Heart left ventricle (tissue), 16 donors: ENCODE data around the gene DPH5. TPM values are rescaled to one million over a fixed set of nuclear protein-coding genes. Genes with fewer than 3 reads are reported as not detected.

Source experiments
- ATAC-seq, 4 donors: fragments of 200-7000 bp; cut with Tn5 transposase; one replicate each; pipeline ENCODE4 v1.9.1; 2020 to 2022; ENCODE audit warnings: moderate library complexity in 4 of 4, mild to moderate bottlenecking in 3 of 4, moderate number of reproducible peaks in 1 of 4
- DNase-seq, 5 donors: peaks; one replicate each; pipeline ENCODE4 v3.0.0-alpha.2; 2020
- H3K27ac ChIP-seq, 12 donors: fragments of 200-600 bp; sonication (generic) in 4 of 12; one replicate each; pipeline versions ENCODE4 v1.5.0 to v1.8.0; 2016 to 2022; ENCODE audit warnings: mild to moderate bottlenecking in 2 of 12
- H3K27me3 ChIP-seq, 9 donors: fragments of 200-600 bp; sonication (generic) in 2 of 9; one replicate each; pipeline versions ENCODE4 v1.5.1 to v1.8.0; 2016 to 2022; ENCODE audit warnings: mild to moderate bottlenecking in 3 of 9
- H3K36me3 ChIP-seq, 9 donors: fragments of 200-600 bp; sonication (generic) in 2 of 9; one replicate each; pipeline versions ENCODE4 v1.5.0 to v1.8.0; 2018 to 2022; ENCODE audit warnings: mild to moderate bottlenecking in 2 of 9
- H3K4me1 ChIP-seq, 12 donors: fragments of 200-600 bp; sonication (generic) in 4 of 12; one replicate each; pipeline versions ENCODE4 v1.5.0 to v1.8.0; 2016 to 2022; ENCODE audit warnings: mild to moderate bottlenecking in 3 of 12
- H3K4me3 ChIP-seq, 12 donors: fragments of 200-600 bp; sonication (generic) in 4 of 12; one replicate each; pipeline versions ENCODE4 v1.5.0 to v1.8.0; 2017 to 2022; ENCODE audit warnings: mild to moderate bottlenecking in 9 of 12, moderate library complexity in 4 of 12
- H3K9me3 ChIP-seq, 12 donors: fragments of 200-600 bp; sonication (generic) in 4 of 12; one replicate each; pipeline versions ENCODE4 v1.5.0 to v1.8.0; 2016 to 2022; ENCODE audit warnings: mild to moderate bottlenecking in 1 of 12
- CTCF ChIP-seq, 12 donors: fragments of 200-600 bp; sonication (generic) in 4 of 12; IDR thresholded peaks; one replicate each; pipeline versions ENCODE4 v1.5.0 to v1.8.0; 2018 to 2022; ENCODE audit warnings: antibody characterized with exemption in 12 of 12, mild to moderate bottlenecking in 5 of 12
- POLR2A ChIP-seq, 2 donors: fragments of 450-650 bp; IDR thresholded peaks; one replicate each; pipeline ENCODE4 v1.6.1; 2017; ENCODE audit warnings: antibody characterized with exemption in 2 of 2, mild to moderate bottlenecking in 2 of 2, moderate library complexity in 2 of 2
- WGBS, 4 donors: extraction: QIAGEN DNeasy Blood & Tissue Kit in 2 of 4; methylation state at CpG; one replicate each; pipeline versions ENCODE4 v1.1.5 to v1.1.7; 2013 to 2018; 5-methylcytosine and 5-hydroxymethylcytosine counted together
- intact Hi-C, 10 donors: fragments of 100-400 bp; cut with DNase I; formaldehyde crosslinking; loops; one replicate each; pipeline versions ENCODE4 v1.11.1 to v1.14.2; 2022
- polyA plus RNA-seq, 2 donors: library from polyadenylated mRNA; stranded (reverse); fragments of 200-250 nt; gene quantifications; one replicate each; pipeline ENCODE4 v1.2.3, GENCODE V29; 2013
- total RNA-seq, 9 donors: library from RNA; depleted of rRNA in 2 of 9; stranded (reverse); fragments of >200 nt in 2 of 9; fragmentation: NEBNext Ultra II Directional in 3 of 9; extraction: Animal tissue kit (Norgen Biotek cat#: 25700) in 3 of 9; gene quantifications; one replicate each; pipeline versions ENCODE4 v1.1.0 to v1.2.4, GENCODE V29; 2016 to 2023
- donor health status: ischemic (EF 13 %, LVEDD 7.1; RV severe dilation, severe dysfunction).
- donor health status: healthy with polysubstance abuse.
- donor health status: DM: no; HTN: yes; CAD: no.
- donor health status: DM: no; HTN: no; CAD: no.
- donor health status: ischemic (EF 25% LVEDD 6.9; RV normal size, moderate dysfunction).
- donor health status: ischemic (EF 25% LVEDD 5.7; RV mildly dilated, moderate dysfunction).
- donor health status: healthy.
- donor health status: DM: yes; HTN: yes; CAD: no.
- donor health status: ischemic (EF 35%, LVEDD 5.7; RV mildly dilated, moderate dysfunction).
- donor health status: nonischemic (EF 11% LVEDD 7.7; RV severe dilation, severe dysfunction).
- donor health status: DM: yes; HTN: yes; CAD: no.
- donor health status: PGD.
- donor health status: ischemic (EF 29% LVEDD 5.4; RV normal size, mild dysfunction).
- donor health status: nonischemic (EF 23%, LVEDD 6.1; RV moderate dilation, normal function).

Gene DPH5
- total and polyA plus RNA-seq, 11 donors, result 14.8 to 38.1 (median 28.3) TPM

GRCh38 chr1:101006553-101006952 lies 19.0 kb downstream of the DPH5 start:
- intact Hi-C loops, result no loop called here
- Histone ChIP-seq H3K27me3 (no peaks in the 10 kb centered on the region), H3K36me3 (peaks cover 0 to 28% (median 0%) of the 10 kb centered on the region in 9 donors), H3K4me1 (peaks cover 0 to 46% (median 17%) of the 10 kb centered on the region in 12 donors), H3K4me3 (no peak overlapping the region), H3K9me3 (no peaks in the 10 kb centered on the region), H3K27ac (no peak overlapping the region)
- 62 to 80% (median 66%) methylated on average over 2 of the region's 2 CpGs for WGBS, 4 donors
- no peak for ATAC-seq
- no peak for DNase-seq
- TF ChIP-seq POLR2A (IDR thresholded peaks at IDR 0.05), result no peak
- no peak for TF ChIP-seq CTCF (IDR thresholded peaks at IDR 0.05)

- intact Hi-C loops, result no loop called here
- Histone ChIP-seq H3K4me1 (peaks cover 0 to 46% (median 17%) of the 10 kb centered on the region in 12 donors), H3K4me3 (no peak overlapping the region), H3K36me3 (peaks cover 0 to 29% (median 5%) of the 10 kb centered on the region in 9 donors), H3K9me3 (no peaks in the 10 kb centered on the region), H3K27me3 (no peaks in the 10 kb centered on the region), H3K27ac (no peak overlapping the region)
- ATAC-seq (no peak), DNase-seq (no peak)
- TF ChIP-seq CTCF (IDR thresholded peaks at IDR 0.05) (no peak), POLR2A (IDR thresholded peaks at IDR 0.05) (no peak)
- WGBS, 4 donors, result 91 to 97% (median 96%) methylated on average over 4 of the region's 4 CpGs
These were observed 19.7 kb downstream of the DPH5 start for GRCh38 chr1:101005871-101006270.

GRCh38 chr1:101005183-101005582 lies 20.4 kb downstream of the DPH5 start:
- DNase-seq (no peak), ATAC-seq (no peak)
- WGBS, 4 donors, result 93 to 100% (median 98%) methylated on average over 1 of the region's 1 CpG
- no peak overlapping the region for H3K4me3 ChIP-seq
- no peaks in the 10 kb centered on the region for H3K27me3 ChIP-seq
- TF ChIP-seq POLR2A (IDR thresholded peaks at IDR 0.05), result no peak
- no peaks in the 10 kb centered on the region for H3K9me3 ChIP-seq
- peaks cover 0 to 29% (median 9%) of the 10 kb centered on the region in 9 donors for H3K36me3 ChIP-seq
- H3K27ac ChIP-seq, result peak overlapping the region in 1 of 12 donors; percentile 29
- H3K4me1 ChIP-seq, result peaks cover 0 to 46% (median 17%) of the 10 kb centered on the region in 12 donors
- intact Hi-C loops, result no loop called here

GRCh38 chr1:101004670-101005069 lies 20.9 kb downstream of the DPH5 start:
- WGBS, 4 donors, result 63 to 84% (median 69%) methylated on average over 3 of the region's 3 CpGs
- Histone ChIP-seq H3K27ac (peak overlapping the region in 1 of 12 donors; percentile 29), H3K27me3 (no peaks in the 10 kb centered on the region), H3K4me1 (peaks cover 0 to 46% (median 17%) of the 10 kb centered on the region in 12 donors), H3K4me3 (no peak overlapping the region), H3K36me3 (peaks cover 0 to 30% (median 9%) of the 10 kb centered on the region in 9 donors), H3K9me3 (no peaks in the 10 kb centered on the region)
- DNase-seq (no peak), ATAC-seq (peak in 1 of 4 donors; percentile 47)
- intact Hi-C loops, result loop anchor here in 1 of 10 donors (5.0 kb wide), 1 partner anchor 233 kb away; the partner anchor contains the start of gene S1PR1
- TF ChIP-seq CTCF (IDR thresholded peaks at IDR 0.05), result no peak
- no peak for TF ChIP-seq POLR2A (IDR thresholded peaks at IDR 0.05)

- intact Hi-C loops, result loop anchor here in 1 of 10 donors (5.0 kb wide), 1 partner anchor 233 kb away; the partner anchor contains the start of gene S1PR1
- Histone ChIP-seq H3K4me1 (peaks cover 0 to 46% (median 17%) of the 10 kb centered on the region in 12 donors), H3K9me3 (no peaks in the 10 kb centered on the region), H3K4me3 (no peak overlapping the region), H3K27me3 (no peaks in the 10 kb centered on the region), H3K36me3 (peaks cover 0 to 32% (median 11%) of the 10 kb centered on the region in 9 donors), H3K27ac (peak overlapping the region in 1 of 12 donors; percentile 29)
- peak in 2 of 4 donors; percentile 16 to 49 for ATAC-seq
- TF ChIP-seq POLR2A (IDR thresholded peaks at IDR 0.05) (no peak), CTCF (IDR thresholded peaks at IDR 0.05) (no peak)
- DNase-seq, result no peak
- WGBS, 4 donors, result 50 to 62% (median 58%) methylated on average over 1 of the region's 1 CpG
These were observed 21.5 kb downstream of the DPH5 start for GRCh38 chr1:101004061-101004460.
